ENCODE measurements around the gene ZNF783. TPM values are rescaled to one million over a fixed set of nuclear protein-coding genes. Genes with fewer than 3 reads are reported as not detected.

ZNF783 gene
- total and polyA plus RNA-seq, 9 of the 15 experiments (the other 6 are each of a cell fraction or from before 2014, with no cell fraction given), result 0.66 to 11.2 (median 5.4) TPM

- BruUV-seq (replicated peaks), result no TSS peak
- no peak overlapping the region for H3K27ac ChIP-seq (ENCODE audit: extremely low read depth, low read depth, low read length)
- no peak overlapping the region for H3K4me2 ChIP-seq (ENCODE audit: insufficient read depth, low read length)
- ChIA-PET CTCF (ENCODE audit: low intra/inter-chr PET ratio) (interaction anchor here (0.8 kb wide), 1 partner anchor 13 kb away, joined by 3 read pairs; the partner anchor contains the start of gene ZNF783), POLR2A (interaction anchor here (1.4 to 2.3 kb wide), 3 partner anchors 8 to 16 kb away, joined by 3 to 9 read pairs (median 4); no protein-coding TSS in a partner anchor)
- in situ Hi-C loops (cut with MboI) (no loop called here), intact Hi-C loops (cut with micrococcal nuclease) (no loop called here)
- peaks cover 33% of the 10 kb centered on the region for H3K36me3 ChIP-seq (ENCODE audit: control insufficient read depth, insufficient read depth, low read length)
- no peak overlapping the region for H2AFZ ChIP-seq (ENCODE audit: low read depth, low read length)
- H4K20me1 ChIP-seq (replicated peaks; ENCODE audit: control insufficient read depth, insufficient read depth, low read length), result no peaks in the 10 kb centered on the region
- WGBS (ENCODE audit: insufficient coverage, low coverage, missing lambda C conversion rate), result 61% methylated on average over 3 of the region's 3 CpGs
- H3K9me1 ChIP-seq (ENCODE audit: control insufficient read depth, insufficient read depth, low read length), result no peaks in the 10 kb centered on the region
- H3K27me3 ChIP-seq (ENCODE audit: control insufficient read depth in 2 of 2, insufficient read depth in 2 of 2, low read length in 2 of 2), result no peaks in the 10 kb centered on the region
- no peak overlapping the region for H3K4me3 ChIP-seq
- H3K4me1 ChIP-seq (replicated peaks in 1 of 2; ENCODE audit: control insufficient read depth in 2 of 2, insufficient read depth in 2 of 2, low read length in 2 of 2), result no peaks in the 10 kb centered on the region
- FAIRE-seq, result no peak
- no peaks in the 10 kb centered on the region for H3K9me3 ChIP-seq (replicated peaks; ENCODE audit: control insufficient read depth, insufficient read depth, low read depth, low read length)
- ATAC-seq, result no peak
- no peak overlapping the region for H3K9ac ChIP-seq (ENCODE audit: insufficient read depth in 1 of 2, low read depth in 2 of 2, low read length in 2 of 2)
- TF ChIP-seq CEBPG (CRISPR knock-in tag; IDR thresholded peaks at IDR 0.05) (no peak), CEBPG (tag; conservative IDR thresholded peaks at IDR 0.05 in 1 of 2, IDR thresholded peaks at IDR 0.05 in 1 of 2) (no peak), ZBED1 (IDR thresholded peaks at IDR 0.05) (no peak), TAL1 (IDR thresholded peaks at IDR 0.05) (no peak), SLC30A9 (CRISPR knock-in tag; IDR thresholded peaks at IDR 0.05) (no peak), ZNF707 (CRISPR knock-in tag; conservative IDR thresholded peaks at IDR 0.05) (no peak), ADNP (tag; IDR thresholded peaks at IDR 0.05) (no peak), ZNF140 (CRISPR knock-in tag; IDR thresholded peaks at IDR 0.05) (no peak)
- TF ChIP-seq, protein P1, sequence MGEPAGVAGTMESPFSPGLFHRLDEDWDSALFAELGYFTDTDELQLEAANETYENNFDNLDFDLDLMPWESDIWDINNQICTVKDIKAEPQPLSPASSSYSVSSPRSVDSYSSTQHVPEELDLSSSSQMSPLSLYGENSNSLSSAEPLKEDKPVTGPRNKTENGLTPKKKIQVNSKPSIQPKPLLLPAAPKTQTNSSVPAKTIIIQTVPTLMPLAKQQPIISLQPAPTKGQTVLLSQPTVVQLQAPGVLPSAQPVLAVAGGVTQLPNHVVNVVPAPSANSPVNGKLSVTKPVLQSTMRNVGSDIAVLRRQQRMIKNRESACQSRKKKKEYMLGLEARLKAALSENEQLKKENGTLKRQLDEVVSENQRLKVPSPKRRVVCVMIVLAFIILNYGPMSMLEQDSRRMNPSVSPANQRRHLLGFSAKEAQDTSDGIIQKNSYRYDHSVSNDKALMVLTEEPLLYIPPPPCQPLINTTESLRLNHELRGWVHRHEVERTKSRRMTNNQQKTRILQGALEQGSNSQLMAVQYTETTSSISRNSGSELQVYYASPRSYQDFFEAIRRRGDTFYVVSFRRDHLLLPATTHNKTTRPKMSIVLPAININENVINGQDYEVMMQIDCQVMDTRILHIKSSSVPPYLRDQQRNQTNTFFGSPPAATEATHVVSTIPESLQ (CRISPR knock-in tag; IDR thresholded peaks at IDR 0.05), result no peak
- TF ChIP-seq, protein P2, sequence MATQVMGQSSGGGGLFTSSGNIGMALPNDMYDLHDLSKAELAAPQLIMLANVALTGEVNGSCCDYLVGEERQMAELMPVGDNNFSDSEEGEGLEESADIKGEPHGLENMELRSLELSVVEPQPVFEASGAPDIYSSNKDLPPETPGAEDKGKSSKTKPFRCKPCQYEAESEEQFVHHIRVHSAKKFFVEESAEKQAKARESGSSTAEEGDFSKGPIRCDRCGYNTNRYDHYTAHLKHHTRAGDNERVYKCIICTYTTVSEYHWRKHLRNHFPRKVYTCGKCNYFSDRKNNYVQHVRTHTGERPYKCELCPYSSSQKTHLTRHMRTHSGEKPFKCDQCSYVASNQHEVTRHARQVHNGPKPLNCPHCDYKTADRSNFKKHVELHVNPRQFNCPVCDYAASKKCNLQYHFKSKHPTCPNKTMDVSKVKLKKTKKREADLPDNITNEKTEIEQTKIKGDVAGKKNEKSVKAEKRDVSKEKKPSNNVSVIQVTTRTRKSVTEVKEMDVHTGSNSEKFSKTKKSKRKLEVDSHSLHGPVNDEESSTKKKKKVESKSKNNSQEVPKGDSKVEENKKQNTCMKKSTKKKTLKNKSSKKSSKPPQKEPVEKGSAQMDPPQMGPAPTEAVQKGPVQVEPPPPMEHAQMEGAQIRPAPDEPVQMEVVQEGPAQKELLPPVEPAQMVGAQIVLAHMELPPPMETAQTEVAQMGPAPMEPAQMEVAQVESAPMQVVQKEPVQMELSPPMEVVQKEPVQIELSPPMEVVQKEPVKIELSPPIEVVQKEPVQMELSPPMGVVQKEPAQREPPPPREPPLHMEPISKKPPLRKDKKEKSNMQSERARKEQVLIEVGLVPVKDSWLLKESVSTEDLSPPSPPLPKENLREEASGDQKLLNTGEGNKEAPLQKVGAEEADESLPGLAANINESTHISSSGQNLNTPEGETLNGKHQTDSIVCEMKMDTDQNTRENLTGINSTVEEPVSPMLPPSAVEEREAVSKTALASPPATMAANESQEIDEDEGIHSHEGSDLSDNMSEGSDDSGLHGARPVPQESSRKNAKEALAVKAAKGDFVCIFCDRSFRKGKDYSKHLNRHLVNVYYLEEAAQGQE (IDR thresholded peaks at IDR 0.05; ENCODE audit: borderline replicate concordance), result no peak
- TF ChIP-seq, protein P2 (CRISPR knock-in tag; IDR thresholded peaks at IDR 0.05; ENCODE audit: low read depth), result no peak
- no peaks in the 10 kb centered on the region; the same call in 2 of the 3 replicates for H3K79me2 ChIP-seq (ENCODE audit: control insufficient read depth, insufficient read depth, low read length)
- no peak for DNase-seq (ENCODE audit: extremely low read depth in 1 of 4, low spot score in 3 of 4)
These were observed 13.2 kb upstream of the ZNF783 start for GRCh38 chr7:149248777-149249176.
